HCT116 (cell line): ENCODE data around the gene KLF2. TPM values are rescaled to one million over a fixed set of nuclear protein-coding genes. Genes with fewer than 3 reads are reported as not detected.

Source experiments
- ATAC-seq: fragments of 200-7000 bp; cut with Tn5 transposase; 2 replicates; pipeline ENCODE4 v1.9.1; 2020; ENCODE audit warnings: mild to moderate bottlenecking, moderate library complexity
- BruUV-seq: library from RNA; stranded (reverse); fragments of 400-500 nt; replicated peaks from 2 replicates; lab custom pipeline; 2021; lab: Mats Ljungman, UMichigan
- CTCF ChIA-PET: fragments of 300-600 bp; sonication (Branson Sonifier 250); formaldehyde crosslinking; loops from one replicate; lab custom pipeline; 2021; ENCODE audit warnings: antibody characterized with exemption; lab: Charles Lee
- POLR2A ChIA-PET: fragments of 300-600, 350-600 bp; sonication (Branson Sonifier 250); formaldehyde crosslinking; loops from one replicate; lab custom pipeline; 2021; ENCODE audit warnings: antibody characterized with exemption; lab: Charles Lee
- RAD21 ChIA-PET, 2 experiments: fragments of 300-600 bp; sonication (Branson Sonifier 250); formaldehyde crosslinking; loops; one replicate each; lab custom pipeline; 2023; ENCODE audit warnings: low total read pairs in 2 of 2; ENCODE audit not compliant: uncharacterized antibody in 2 of 2, unreplicated experiment in 2 of 2, low non-redundant PET in 1 of 2; lab: Charles Lee
- DNase-seq: peaks from one replicate; pipeline ENCODE4 v3.0.0-alpha.2; 2010; ENCODE audit warnings: low read depth, low spot score
- H2AFZ ChIP-seq: fragments of 200-600 bp; shearing (Covaris generic), sonication (generic); 2 replicates; pipeline ENCODE4 v1.6.1; 2017; ENCODE audit warnings: low read depth, mixed run types, mixed read lengths, antibody characterized with exemption, low read length; ENCODE audit not compliant: poor library complexity, severe bottlenecking
- H3K27ac ChIP-seq: 2 replicates; pipeline ENCODE4 v1.5.1; 2012; ENCODE audit warnings: low read depth, low read length
- H3K27me3 ChIP-seq: fragments of 200-600 bp; sonication (generic); 2 replicates; pipeline ENCODE4 v1.6.1; 2016; ENCODE audit warnings: mixed run types, low read length, mixed read lengths; ENCODE audit not compliant: insufficient read depth
- H3K36me3 ChIP-seq, 2 experiments: fragments of 200-500 bp in 1 of 2; fragments of 200-600 bp in 1 of 2; sonication (Bioruptor generic) in 1 of 2; sonication (generic) in 1 of 2; 2 replicates each; pipeline versions ENCODE4 v1.5.1 to v1.6.1; 2014 to 2016; ENCODE audit warnings: low read length in 2 of 2, inconsistent platforms in 1 of 2, mixed read lengths in 1 of 2, mixed run types in 1 of 2; ENCODE audit not compliant: insufficient read depth in 2 of 2, control insufficient read depth in 1 of 2
- H3K4me1 ChIP-seq, 2 experiments: fragments of 200-600 bp in 1 of 2; sonication (generic) in 1 of 2; 2 replicates each; pipeline versions ENCODE4 v1.5.1 to v1.6.1; 2012 to 2017; ENCODE audit warnings: low read length in 2 of 2, inconsistent platforms in 1 of 2, mild to moderate bottlenecking in 1 of 2, mixed read lengths in 1 of 2, mixed run types in 1 of 2, moderate library complexity in 1 of 2; ENCODE audit not compliant: insufficient read depth in 2 of 2, control insufficient read depth in 1 of 2
- H3K4me2 ChIP-seq: fragments of 200-600 bp; sonication (generic); 2 replicates; pipeline ENCODE4 v1.6.1; 2017; ENCODE audit warnings: mixed run types, low read length, mixed read lengths
- H3K4me3 ChIP-seq, 2 experiments: fragments of 200-600 bp in 1 of 2; sonication (generic) in 1 of 2; replicated peaks in 1 of 2; 2 replicates each; pipeline ENCODE4 v1.5.1; 2011 to 2016; ENCODE audit warnings: low read length in 2 of 2, control low read depth in 1 of 2, low read depth in 1 of 2, mild to moderate bottlenecking in 1 of 2, mixed read lengths in 1 of 2, mixed run types in 1 of 2
- H3K79me2 ChIP-seq: fragments of 200-600 bp; sonication (generic); 2 replicates; pipeline ENCODE4 v1.6.1; 2017; ENCODE audit warnings: mild to moderate bottlenecking, mixed run types, low read length, moderate library complexity, mixed read lengths; ENCODE audit not compliant: insufficient read depth
- H3K9ac ChIP-seq: fragments of 200-600 bp; sonication (generic); 2 replicates; pipeline ENCODE4 v1.6.1; 2016; ENCODE audit warnings: low read length, mixed read lengths
- H3K9me2 ChIP-seq: fragments of 200-600 bp; sonication (generic), shearing (Covaris generic); 2 replicates; pipeline ENCODE4 v1.6.1; 2017; ENCODE audit warnings: mixed run types, mild to moderate bottlenecking, moderate library complexity; ENCODE audit not compliant: insufficient read depth
- H3K9me3 ChIP-seq, 2 experiments: fragments of 200-500 bp in 1 of 2; fragments of 200-600 bp in 1 of 2; sonication (Bioruptor generic) in 1 of 2; sonication (generic) in 1 of 2; 2 replicates each; pipeline ENCODE4 v1.6.1; 2014 to 2017; ENCODE audit warnings: low read length in 2 of 2, mixed read lengths in 2 of 2, inconsistent platforms in 1 of 2, low read depth in 1 of 2, mild to moderate bottlenecking in 1 of 2, mixed run types in 1 of 2, moderate library complexity in 1 of 2; ENCODE audit not compliant: control insufficient read depth in 1 of 2, insufficient read depth in 1 of 2
- H4K20me1 ChIP-seq: fragments of 200-600 bp; sonication (generic), shearing (Covaris generic); 2 replicates; pipeline ENCODE4 v1.6.1; 2017; ENCODE audit warnings: mixed run types, mild to moderate bottlenecking, moderate library complexity; ENCODE audit not compliant: insufficient read depth
- CBX3 ChIP-seq: IDR thresholded peaks from 2 replicates; pipeline ENCODE4 v1.6.1; 2012; ENCODE audit warnings: low read depth
- EGR1 ChIP-seq: IDR thresholded peaks from 2 replicates; pipeline ENCODE4 v1.6.1; 2012; ENCODE audit warnings: low read depth
- ELF1 ChIP-seq: IDR thresholded peaks from 2 replicates; pipeline ENCODE4 v1.6.1; 2012; ENCODE audit warnings: low read depth, borderline replicate concordance
- EZH2 ChIP-seq: fragments of 200-600 bp; sonication (generic); IDR thresholded peaks from 2 replicates; pipeline ENCODE4 v1.6.1; 2017; ENCODE audit warnings: antibody characterized with exemption, mixed run types
- FOSL1 ChIP-seq: IDR thresholded peaks from 2 replicates; pipeline ENCODE4 v1.6.1; 2012; ENCODE audit warnings: low read depth
- JUND ChIP-seq: IDR thresholded peaks from 2 replicates; pipeline ENCODE4 v1.6.1; 2012
- REST ChIP-seq: IDR thresholded peaks from 2 replicates; pipeline ENCODE4 v1.6.1; 2012; ENCODE audit warnings: low read depth
- SIN3A ChIP-seq: IDR thresholded peaks from 2 replicates; pipeline ENCODE4 v1.6.1; 2012; ENCODE audit warnings: low read depth
- ZFX ChIP-seq: fragments of 450-650 bp; IDR thresholded peaks from 2 replicates; pipeline ENCODE4 v1.6.1; 2017
- ZNF274 ChIP-seq: fragments of 200-500 bp; sonication (Bioruptor generic); IDR thresholded peaks from 2 replicates; pipeline ENCODE4 v1.6.1; 2014; ENCODE audit warnings: mild to moderate bottlenecking, low read depth, low read length, inconsistent platforms
- intact Hi-C: fragments of 100-400 bp; cut with micrococcal nuclease; formaldehyde crosslinking; loops from 2 replicates; pipeline ENCODE4 v1.10.0; 2022
- total RNA-seq: library from RNA; stranded (reverse); gene quantifications from one replicate; pipeline ENCODE4 v1.2.1, GENCODE V29; 2021; ENCODE audit not compliant: unreplicated experiment
- TF ChIP-seq, protein P1 (sequence below): IDR thresholded peaks from 2 replicates; pipeline ENCODE4 v1.6.1; 2012
- TF ChIP-seq, protein P2 (sequence below): IDR thresholded peaks from 2 replicates; pipeline ENCODE4 v1.6.1; 2012
- TF ChIP-seq, protein P3 (sequence below), 3 experiments: fragments of 200-600 bp in 1 of 3; sonication (generic) in 1 of 3; IDR thresholded peaks in 2 of 3; conservative IDR thresholded peaks in 1 of 3; 2 replicates each; pipeline ENCODE4 v1.5.1; 2012 to 2017; ENCODE audit warnings: low read depth in 2 of 3, low read length in 2 of 3, antibody characterized with exemption in 1 of 3, borderline replicate concordance in 1 of 3, control low read depth in 1 of 3, mild to moderate bottlenecking in 1 of 3, mixed read lengths in 1 of 3, mixed run types in 1 of 3, moderate library complexity in 1 of 3; ENCODE audit not compliant: insufficient read depth in 1 of 3

KLF2 gene
- total RNA-seq, 1 experiment from 2014 or later = 39.4 TPM

DNA sequence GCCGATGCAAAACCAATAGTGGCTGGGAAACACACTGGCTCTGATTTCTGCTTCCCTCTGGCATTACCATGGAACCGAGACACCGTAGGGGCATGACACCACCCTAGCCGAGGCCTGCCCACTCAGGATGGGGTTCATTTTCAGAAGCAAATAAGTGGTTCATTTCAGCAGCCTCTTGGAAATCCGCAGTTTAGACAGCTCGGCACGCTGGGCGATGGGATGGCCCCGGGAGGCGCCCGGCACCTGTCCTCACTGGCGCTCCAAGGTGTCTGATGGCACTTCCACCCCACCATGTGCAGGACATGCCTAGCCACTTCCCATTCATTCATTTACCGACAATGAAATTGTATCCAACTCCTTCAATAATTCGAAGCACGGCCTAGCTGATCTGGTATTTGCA, 33.8 kb downstream of the KLF2 start:
- intact Hi-C loops = no loop called here
- no peak overlapping the region for H3K4me2 ChIP-seq
- no peak for DNase-seq
- peaks cover 0 to 6% of the 10 kb centered on the region in 2 experiments; a peak in 1 of 4 replicates for H3K4me1 ChIP-seq
- no peak overlapping the region for H3K9ac ChIP-seq
- no peaks in the 10 kb centered on the region for H3K9me3 ChIP-seq
- no peaks in the 10 kb centered on the region; a peak in 1 of 4 replicates for H3K36me3 ChIP-seq
- ATAC-seq = no peak
- TF ChIP-seq CBX3 (no peak), EZH2 (no peak), ELF1 (no peak), EGR1 (no peak), REST (no peak), SIN3A (no peak), JUND (no peak), ZFX (no peak), FOSL1 (no peak), ZNF274 (no peak)
- TF ChIP-seq, protein P1, sequence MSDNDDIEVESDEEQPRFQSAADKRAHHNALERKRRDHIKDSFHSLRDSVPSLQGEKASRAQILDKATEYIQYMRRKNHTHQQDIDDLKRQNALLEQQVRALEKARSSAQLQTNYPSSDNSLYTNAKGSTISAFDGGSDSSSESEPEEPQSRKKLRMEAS = no peak
- TF ChIP-seq, protein P2, sequence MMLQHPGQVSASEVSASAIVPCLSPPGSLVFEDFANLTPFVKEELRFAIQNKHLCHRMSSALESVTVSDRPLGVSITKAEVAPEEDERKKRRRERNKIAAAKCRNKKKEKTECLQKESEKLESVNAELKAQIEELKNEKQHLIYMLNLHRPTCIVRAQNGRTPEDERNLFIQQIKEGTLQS = no peak
- TF ChIP-seq, protein P3, sequence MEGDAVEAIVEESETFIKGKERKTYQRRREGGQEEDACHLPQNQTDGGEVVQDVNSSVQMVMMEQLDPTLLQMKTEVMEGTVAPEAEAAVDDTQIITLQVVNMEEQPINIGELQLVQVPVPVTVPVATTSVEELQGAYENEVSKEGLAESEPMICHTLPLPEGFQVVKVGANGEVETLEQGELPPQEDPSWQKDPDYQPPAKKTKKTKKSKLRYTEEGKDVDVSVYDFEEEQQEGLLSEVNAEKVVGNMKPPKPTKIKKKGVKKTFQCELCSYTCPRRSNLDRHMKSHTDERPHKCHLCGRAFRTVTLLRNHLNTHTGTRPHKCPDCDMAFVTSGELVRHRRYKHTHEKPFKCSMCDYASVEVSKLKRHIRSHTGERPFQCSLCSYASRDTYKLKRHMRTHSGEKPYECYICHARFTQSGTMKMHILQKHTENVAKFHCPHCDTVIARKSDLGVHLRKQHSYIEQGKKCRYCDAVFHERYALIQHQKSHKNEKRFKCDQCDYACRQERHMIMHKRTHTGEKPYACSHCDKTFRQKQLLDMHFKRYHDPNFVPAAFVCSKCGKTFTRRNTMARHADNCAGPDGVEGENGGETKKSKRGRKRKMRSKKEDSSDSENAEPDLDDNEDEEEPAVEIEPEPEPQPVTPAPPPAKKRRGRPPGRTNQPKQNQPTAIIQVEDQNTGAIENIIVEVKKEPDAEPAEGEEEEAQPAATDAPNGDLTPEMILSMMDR (IDR thresholded peaks at IDR 0.05 in 2 of 3, conservative IDR thresholded peaks at IDR 0.05 in 1 of 3; ENCODE audit: borderline replicate concordance in 1 of 3, insufficient read depth in 1 of 3, low read depth in 2 of 3, low read length in 2 of 3) = no peak
- no peaks in the 10 kb centered on the region for H3K79me2 ChIP-seq
- H2AFZ ChIP-seq = no peak overlapping the region
- H3K9me2 ChIP-seq = no peaks in the 10 kb centered on the region
- CTCF ChIA-PET = no interaction called here
- RAD21 ChIA-PET = no interaction called here
- no TSS peak for BruUV-seq
- POLR2A ChIA-PET = no interaction called here
- H3K4me3 ChIP-seq = no peak overlapping the region
- no peaks in the 10 kb centered on the region for H3K27me3 ChIP-seq
- H4K20me1 ChIP-seq = no peaks in the 10 kb centered on the region
- H3K27ac ChIP-seq = no peak overlapping the region
